OCI-M1 (cell line): Measurements from ENCODE around the gene SHROOM2.

ENCODE experiments used
- DNase-seq: peaks from one replicate; lab custom pipeline; 2025; lab: John Stamatoyannopoulos, UW

SHROOM2 gene

DNA sequence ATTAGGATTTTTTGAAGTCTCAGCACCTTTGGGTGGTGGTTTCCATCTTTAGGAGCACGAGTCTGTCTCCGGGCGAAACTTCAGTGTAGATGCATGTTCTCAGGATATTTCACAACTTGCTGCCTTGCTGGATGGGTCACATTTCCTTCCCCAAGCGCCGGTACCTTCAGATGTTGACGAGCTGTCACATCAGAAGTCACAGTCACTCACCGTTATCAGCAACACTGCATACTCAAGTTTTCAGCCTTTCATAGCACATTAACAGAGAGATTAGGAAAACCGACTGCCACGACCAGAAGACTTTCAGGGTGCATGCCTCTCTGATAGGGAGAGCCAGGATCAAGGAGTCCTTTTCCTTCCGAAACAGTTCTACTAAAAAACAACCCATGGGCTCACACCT is 77.8 kb downstream of the SHROOM2 start:
- DNase-seq = no peak

DNA sequence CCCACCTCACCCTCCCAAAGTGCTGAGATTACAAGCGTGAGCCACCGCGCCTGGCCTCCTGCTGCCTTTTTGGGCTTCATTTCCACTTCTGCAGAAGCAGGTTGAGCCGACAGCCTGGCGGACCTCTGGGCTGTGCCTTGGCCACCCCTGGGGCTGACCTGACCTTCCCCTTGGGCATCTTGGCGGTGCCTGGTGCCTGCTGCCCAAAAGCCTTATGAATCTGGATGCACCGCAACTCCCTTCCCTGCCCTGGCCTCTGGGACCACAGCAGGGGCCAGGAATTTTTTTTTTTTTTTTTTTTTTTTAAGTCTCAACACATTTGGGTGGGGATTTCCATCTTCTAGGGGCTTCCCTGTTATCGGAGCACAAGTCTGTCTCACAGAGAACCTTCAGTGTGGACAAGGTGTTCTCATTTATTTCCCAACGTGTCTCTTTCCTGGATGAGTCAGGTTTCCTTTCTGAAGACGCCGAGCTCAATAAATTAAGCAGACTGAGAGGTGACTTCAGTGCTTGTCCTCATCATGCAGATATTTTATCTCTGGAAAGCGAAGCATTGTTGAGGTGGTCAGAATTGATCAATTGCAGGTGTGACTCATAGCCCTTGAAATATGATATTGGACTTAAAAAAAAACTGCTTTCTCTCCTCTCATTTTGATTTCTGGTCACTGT is 79.7 kb downstream of the SHROOM2 start:
- DNase-seq = no peak

DNA sequence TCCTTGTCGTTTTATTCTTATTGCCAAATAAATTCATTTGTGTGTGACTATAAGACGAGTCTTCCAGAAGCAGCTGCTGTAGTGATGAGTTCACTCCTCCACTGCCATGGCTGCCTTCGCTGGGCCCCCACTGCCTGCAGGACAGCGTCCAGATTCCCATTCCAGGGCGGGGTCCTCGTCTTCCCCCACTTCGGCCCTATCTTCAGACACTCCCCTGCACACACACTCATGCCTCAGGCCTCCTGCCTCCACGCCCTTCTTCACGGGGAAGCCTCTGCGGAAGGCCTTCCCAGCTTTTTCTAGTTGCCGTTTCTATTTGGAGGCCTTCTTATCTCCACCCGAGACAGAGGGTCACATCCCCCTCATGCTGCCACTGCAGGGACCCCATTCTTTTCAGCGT is 80.4 kb downstream of the SHROOM2 start:
- DNase-seq = no peak

DNA sequence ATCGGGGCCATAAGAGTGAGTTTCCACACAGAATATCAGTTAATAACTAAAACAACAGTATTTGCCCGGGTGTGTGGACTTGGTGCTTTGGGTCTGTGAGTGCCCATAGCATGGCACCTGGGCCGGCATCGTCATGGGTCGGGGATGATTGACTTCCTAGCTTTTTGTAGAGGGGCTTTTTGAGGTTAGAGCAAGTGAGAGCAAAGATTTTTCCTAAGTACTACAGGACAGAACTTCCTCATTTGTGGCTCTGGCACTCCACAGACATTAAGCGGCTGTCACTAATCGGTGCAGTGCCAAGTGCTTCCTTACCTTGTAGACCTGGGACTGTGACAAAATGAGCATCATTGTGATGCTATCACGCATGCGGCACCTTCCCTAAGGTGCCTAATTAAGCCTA is 81.0 kb downstream of the SHROOM2 start:
- peak; percentile 0 for DNase-seq

DNA sequence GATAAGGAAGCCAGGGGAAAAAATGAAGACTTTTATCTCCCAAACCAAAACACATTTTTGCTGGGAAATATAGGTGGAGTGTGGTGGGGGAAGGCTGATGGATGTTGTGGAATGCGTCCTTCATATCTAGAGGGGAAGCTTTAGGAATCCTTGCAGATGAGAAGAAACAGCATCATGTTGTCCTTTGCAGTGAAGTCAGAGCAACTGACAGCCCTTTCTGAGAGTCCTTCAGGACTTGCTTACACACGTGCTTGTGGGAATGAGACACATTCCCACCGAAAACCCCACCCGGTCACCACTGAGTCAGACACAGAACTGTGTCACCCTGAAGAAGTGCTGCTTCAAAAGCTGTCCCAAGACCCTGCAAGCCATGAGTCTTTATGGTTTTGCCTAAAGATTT is 81.5 kb downstream of the SHROOM2 start:
- no peak for DNase-seq

DNA sequence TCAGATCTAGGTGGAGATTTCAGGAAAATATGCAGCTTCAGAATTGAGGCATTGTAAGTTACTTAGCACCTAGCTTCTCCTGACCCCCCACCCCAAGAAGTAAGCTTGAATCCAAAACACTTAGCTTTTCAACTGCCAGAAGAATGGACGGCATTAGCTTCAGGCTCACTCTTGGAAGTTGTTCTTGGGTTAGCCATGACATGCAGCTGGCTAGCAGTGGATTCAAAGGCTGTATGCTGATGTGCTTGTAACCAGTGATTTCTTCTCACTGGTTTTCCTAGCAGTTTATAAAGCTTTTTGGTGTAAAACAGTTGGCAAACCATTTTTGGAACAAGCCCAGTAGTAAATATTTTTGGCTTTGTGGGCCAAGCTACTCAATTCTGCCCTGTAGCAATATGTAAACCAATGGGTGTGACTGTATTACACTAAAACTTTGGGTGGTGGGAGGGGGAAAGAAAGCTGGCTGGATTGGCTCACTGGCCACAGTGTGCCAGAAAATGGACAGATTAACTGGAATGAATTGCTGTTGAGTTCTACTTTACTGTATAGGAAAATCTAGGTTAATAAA is 85.6 kb downstream of the SHROOM2 start:
- DNase-seq = no peak

DNA sequence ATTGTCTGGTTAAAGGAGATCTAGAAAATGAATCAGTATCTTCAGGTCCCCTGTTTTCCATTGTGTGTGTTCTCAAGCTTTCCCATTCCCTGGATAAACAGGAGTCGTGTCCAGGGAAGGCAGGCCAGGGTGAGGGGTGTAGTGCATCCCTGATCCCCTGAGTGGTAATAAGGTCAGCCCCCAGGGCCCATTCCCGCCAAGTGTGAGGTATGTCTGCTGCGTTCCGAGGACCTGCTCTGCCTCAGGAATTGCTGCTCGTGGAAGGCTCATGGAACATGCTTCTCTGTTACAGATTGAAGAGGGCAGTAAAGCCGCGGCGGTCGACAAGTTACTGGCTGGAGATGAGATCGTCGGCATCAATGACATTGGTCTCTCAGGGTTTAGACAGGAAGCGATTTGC is 87.1 kb downstream of the SHROOM2 start:
- DNase-seq = no peak

DNA sequence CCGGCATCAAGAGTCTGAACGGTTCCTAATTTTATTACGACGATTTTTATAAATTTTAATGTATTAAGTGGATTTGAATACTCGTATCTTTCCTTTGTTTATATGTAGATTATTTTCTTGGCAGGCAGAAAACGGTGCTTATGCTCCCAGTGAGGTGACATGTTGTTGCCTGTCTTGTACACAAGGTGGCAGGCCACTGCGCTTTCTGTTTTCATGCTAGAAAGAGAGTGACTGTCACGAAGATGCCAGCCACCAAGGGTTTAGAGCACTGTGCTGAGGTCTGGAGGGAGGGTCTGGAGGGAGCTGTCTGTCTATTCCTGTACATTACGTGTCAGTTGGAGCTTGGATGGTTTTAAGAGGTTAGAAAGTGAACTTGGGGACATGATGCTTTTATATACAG is 87.7 kb downstream of the SHROOM2 start:
- peak; percentile 42 for DNase-seq

DNA sequence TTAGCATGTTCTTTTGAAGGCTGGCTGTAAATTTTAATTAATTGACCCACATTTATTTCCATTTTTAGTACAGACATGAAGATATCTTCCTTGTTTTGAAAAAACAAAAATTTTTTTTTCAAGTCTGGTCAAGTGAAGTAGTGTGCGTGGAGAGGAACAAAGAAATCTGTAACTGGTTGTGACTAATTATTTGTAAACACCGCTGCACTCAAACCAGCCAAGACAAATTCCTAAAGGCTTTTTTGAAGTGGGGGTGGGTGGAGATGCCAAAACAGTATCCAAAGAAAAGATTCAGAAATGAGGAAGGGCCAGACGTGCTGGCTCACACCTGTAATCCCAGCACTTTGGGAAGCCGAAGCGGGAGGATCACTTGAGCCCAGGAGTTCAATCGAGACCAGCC is 88.3 kb downstream of the SHROOM2 start:
- no peak for DNase-seq

DNA sequence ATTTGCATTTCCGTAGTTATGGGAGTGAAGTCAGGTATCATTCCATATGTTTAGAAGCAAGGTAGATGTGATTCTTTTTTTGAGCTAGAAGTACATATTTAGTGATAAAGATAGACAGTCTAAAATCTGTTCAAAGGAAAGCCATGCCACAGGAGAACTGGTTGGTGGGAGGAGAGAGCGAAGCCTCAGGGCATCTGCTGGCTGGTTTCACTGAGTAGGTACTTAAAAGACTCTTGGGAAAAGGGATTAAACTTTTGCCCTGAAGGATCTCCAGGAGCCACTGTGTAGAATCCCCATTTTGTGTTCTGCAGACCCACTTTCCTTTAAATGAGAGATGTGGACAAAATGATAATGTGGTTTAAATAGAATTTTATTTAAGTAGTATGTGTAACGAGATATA is 89.6 kb downstream of the SHROOM2 start:
- no peak for DNase-seq

DNA sequence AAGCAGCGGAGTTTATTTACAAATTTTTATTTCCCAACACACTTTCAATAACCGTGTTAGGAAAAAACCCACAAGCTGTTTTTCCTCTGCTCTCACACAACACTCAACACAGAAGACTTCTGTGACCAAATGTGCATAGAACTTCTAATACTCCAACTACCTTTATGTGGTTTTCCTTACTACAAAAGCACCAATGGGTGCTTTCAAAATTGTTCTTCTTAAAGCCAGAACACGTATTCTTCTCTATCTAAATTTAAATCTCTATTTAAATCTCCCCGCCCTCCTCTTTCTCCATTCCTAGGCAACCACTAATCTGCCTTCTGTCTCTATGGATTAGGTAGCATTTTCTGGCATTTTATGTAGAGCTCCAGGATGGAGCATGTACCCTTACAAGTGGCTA is 90.0 kb downstream of the SHROOM2 start:
- no peak for DNase-seq

DNA sequence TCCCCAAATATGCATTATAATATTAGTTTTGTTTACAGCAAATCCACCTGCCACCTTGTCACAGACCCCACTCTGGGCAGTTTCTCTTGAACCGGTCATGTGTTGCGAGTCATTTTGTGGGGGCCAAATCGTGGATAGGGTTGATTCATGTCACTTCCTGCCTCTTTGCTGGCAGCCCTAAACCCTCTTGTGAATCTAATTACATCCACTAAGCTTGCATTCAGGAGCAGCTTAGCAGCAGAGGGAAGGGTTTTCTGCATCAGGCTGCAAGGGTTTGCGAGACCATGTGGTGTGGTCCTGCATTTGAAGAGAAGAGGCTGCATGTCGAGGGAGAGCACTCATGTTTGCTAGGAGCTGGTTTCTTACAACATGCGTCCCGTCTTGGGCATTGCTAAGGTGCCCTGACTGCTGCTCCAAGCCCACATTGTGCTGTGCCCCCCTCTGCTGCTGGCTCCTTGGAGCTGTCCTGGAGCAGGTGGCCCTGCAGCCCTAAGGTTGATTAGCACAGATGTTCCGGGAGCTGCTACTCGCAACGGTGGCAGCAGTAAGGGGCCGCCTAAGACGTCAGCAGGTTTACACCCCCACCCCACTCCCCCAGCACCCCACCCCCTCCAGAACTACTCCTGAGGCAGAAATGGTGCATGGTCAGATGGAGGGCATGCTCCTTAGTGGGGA is 92.1 kb downstream of the SHROOM2 start:
- no peak for DNase-seq

DNA sequence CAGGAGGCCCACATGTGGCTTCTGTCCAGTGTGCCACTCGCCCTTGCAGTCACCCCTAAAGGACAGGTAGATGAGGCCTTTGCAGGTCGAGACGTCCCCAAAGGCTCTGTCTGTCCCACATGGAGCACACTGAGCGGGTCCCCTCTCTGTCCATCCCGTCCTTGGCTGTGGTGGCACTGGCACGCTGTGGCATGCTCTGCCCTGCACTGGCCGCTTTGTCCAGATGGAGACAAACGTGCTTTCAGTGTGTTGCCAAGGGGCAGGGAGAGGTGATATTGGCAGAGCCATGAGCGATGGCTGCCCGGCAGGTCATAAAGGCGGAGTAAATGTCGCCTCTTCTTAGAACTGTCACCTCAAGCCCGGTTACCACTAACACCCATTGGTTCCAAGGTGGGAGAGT is 94.0 kb downstream of the SHROOM2 start:
- no peak for DNase-seq

DNA sequence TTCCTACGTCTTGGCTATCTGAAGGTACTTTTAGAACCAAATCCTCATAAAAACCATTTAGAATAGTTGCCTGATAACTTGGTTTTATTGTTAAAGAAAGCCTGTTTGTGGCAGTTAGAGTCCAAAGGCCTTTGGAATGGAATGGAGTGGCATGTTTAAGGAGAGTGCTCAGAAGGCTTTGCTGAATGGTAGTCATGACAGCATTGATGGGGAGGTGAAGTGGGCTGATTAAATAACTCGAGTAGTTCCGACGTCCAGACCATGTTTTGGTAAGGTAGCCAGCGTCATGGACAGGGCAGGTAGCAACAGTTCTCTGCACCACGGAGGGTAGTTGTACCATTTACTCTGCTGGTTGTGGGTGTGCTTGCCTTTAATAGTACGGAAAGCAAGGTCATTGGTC is 94.6 kb downstream of the SHROOM2 start:
- no peak for DNase-seq

DNA sequence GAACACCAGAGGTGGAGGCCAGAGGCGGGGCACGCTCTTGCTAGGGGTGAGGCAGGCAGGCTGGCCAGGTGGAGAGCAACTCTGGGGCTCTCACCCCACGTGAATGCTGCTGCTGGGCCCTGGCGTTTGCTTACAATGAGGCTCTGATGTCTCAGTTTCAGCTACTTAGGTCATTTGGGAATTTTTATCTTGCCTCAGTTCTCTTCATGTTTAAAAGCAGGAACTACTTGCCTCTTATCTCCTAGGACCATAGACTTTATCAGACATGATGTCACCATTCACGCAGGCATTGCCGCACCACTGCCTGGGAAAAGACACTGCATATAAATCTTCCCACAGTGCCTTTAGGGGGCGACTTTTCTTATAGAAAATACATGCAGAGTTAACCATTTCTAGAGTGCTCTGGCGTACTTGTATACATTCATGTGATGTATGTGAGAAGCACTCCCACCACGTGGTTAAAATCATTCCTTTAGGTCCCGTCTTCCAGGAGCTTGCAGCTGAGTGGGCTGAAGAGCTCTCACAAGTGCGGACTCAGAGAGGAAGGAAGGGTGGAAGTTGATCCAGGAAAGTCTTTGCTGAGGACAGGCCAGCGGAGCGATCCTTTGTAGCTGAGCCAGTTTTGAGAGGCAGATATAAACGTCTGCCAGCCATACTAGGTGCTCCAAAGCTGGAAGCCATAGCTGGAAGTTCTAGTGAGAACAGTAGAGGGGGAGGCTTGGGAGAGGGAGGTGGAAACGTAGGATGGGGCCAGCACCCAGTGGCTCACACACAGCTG is 96.6 kb downstream of the SHROOM2 start:
- DNase-seq = peak; percentile 67

DNA sequence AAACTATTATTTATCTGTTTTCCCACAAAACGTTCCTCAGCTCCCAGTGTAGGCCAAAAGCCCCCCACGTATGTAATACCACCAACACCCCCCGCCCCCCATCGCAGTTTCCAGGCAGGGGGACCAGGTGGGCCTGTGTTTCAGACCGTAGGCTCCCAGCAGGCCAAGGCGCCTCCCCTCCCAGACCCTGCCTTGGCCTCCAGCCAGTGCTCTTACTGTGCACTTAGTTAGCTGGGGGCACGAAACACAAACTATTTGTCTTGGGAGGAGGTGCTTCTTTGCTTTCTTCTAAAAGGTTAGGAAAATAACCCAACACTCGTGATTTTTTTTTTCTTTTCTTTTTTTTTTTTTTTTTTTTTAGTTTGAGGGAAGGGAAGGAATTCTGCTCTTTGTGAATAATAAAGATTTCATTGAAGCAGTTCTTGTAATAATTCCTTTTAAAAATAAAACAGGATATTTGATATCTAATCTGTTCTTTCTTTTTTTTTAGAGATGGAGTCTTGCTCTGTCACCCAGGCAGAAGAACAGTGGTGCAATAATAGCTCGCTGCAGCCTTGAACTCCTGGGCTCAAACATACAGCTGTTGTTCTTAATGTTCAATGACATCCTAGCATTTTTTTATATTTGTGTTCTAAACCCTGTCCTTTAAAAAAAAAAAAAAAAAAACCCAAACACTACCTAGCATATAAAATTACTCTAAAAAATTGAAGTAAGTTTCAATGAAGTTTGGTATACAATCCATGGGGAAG is 98.0 kb downstream of the SHROOM2 start:
- DNase-seq = no peak

DNA sequence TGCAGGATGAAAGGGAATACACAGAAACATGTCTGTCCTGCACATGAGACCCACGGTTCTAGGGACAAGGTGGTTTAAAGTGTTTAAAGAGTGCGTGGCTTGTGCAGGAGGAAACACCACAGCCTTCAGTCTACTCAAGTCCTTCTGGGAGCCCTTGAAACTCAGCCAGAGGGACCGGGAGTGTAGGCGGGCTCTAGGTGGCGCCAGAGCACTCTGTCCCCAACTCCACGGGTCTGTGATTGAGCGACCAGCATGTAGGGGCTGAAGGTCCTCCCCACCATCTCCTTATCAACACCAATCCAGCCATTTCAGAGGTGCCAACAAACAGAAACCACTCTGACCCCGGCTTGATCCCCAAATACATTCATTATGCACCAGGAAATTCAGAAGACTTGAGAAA is 98.9 kb downstream of the SHROOM2 start:
- peak; percentile 47 for DNase-seq

DNA sequence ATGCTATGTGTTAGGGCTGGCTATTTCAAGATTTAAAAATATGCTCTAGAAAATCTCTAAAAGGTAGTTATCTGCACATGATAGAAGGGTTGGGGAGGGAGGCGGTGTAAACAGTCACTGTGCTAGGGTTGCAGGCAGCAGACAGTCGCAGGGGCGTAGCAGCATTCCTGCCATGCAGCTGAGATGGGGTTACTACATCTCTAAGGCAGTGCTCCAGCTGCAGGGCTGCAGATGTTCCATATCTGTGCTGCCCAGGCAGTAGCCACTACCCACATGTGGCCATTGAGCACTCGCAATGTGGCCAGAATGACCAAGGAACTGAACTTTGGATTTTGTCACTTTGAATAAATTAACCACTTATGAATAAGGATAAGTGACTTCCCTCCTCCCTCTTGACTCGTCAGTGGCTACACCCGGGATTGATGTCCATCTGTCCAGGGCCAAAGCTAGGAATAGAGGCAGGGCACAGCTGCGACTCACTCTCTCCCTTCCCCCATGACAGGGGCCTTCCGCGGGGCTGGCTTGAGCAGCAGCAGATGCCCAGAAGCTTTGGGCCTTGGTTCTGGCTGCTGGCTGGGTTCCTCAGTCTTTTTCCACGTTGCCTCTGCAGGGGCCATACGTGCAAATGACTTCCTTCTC is 101.5 kb downstream of the SHROOM2 start:
- DNase-seq = no peak

DNA sequence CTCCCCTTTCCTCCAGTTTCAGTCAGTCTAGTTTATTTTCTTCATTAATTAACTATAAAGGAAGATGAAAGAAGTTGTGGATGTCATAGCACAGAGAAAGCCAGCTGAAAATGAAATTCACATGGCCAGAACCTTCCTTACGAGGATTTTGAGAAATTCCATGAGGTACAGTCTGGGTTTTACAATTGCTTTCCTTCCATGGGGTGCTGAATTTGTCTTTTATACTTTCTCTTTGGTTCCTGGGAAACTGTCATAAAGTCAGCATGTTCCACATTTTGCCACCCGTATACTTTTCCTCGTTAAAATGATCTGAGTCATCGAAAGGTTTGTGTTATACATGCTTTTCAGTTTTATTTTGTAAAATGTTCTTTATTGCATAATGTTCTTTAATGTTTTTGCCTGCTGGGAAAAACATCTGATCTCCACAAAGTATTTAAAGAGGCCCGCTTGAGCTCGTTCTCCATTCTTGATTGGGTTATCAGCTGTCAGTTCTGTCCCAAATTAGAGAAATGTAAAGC is 102.8 kb downstream of the SHROOM2 start:
- no peak for DNase-seq

DNA sequence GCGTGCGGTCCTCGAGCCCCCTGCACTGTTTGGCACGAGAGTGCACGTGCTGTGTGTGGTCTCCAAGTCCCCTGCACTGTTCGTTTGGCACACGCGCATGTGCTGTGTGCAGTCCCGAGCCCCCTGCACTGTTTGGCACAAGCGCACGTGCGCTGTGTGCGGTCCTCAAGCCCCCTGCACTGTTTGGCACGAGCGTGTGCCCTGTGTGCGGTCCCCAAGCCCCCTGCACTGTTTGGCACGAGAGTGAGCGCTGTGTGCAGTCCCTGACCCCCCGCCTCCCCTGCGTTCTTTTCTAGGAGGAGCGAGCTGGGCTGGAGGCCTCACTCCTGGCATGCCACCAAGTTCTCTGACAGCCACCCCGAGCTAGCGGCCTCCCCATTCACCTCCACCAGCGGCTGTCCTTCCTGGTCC is 104.5 kb downstream of the SHROOM2 start:
- no peak for DNase-seq

DNA sequence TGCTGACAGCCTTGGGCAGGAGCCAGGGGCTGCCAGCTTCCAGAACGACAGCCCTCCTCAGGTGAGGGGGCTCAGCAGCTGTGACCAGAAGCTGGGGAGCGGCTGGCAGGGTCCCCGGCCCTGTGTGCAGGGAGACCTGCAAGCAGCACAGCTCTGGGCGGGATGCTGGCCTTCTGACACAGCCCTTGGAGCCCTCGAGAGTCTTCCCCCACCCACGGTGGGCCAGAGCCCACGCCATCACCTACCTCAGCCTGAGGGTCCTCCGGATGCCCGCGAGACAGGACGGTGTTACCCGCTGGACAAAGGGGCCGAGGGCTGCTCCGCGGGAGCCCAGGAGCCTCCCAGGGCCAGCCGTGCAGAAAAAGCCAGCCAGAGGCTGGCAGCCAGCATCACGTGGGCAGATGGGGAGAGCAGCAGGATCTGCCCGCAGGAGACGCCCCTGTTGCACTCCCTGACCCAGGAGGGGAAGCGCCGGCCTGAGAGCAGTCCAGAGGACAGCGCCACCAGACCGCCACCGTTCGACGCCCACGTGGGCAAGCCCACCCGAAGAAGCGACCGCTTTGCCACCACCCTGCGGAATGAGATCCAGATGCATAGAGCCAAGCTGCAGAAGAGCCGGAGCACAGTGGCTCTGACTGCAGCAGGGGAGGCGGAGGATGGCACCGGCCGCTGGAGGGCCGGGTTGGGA is 109.1 kb downstream of the SHROOM2 start:
- DNase-seq = no peak
